Thyroid gland (tissue), 4 donors: ENCODE results near the gene GMFB.

ENCODE experiments used
- CTCF ChIP-seq, 6 experiments: fragments of 200-600 bp in 3 of 6; fragments of 450-650 bp in 3 of 6; sonication (generic) in 3 of 6; IDR thresholded peaks; one replicate each; pipeline ENCODE4 v1.5.1; 2016 to 2019; ENCODE audit warnings: antibody characterized with exemption in 6 of 6, mild to moderate bottlenecking in 2 of 6, inconsistent platforms in 1 of 6, moderate library complexity in 1 of 6
- POLR2A ChIP-seq, 2 donors: fragments of 450-650 bp; IDR thresholded peaks; one replicate each; pipeline ENCODE4 v1.6.1; 2017; ENCODE audit warnings: antibody characterized with exemption in 2 of 2, mild to moderate bottlenecking in 2 of 2, moderate library complexity in 1 of 2

- TF ChIP-seq CTCF (IDR thresholded peaks at IDR 0.05), result no peak
- no peak for TF ChIP-seq POLR2A (IDR thresholded peaks at IDR 0.05)
Measured at GRCh38 chr14:54524410-54524809, 35.6 kb upstream of the GMFB start.
